COR-L47 (cell line): ENCODE measurements around the gene HAND1.

Experiments
- DNase-seq: peaks from one replicate; lab custom pipeline; 2025; lab: John Stamatoyannopoulos, UW

Gene HAND1

GRCh38 chr5:154456540-154456939 lies 21.5 kb downstream of the HAND1 start:
- no peak for DNase-seq

GRCh38 chr5:154455585-154455984 lies 22.4 kb downstream of the HAND1 start:
- no peak for DNase-seq

GRCh38 chr5:154451957-154452356 lies 26.1 kb downstream of the HAND1 start:
- no peak for DNase-seq

DNA sequence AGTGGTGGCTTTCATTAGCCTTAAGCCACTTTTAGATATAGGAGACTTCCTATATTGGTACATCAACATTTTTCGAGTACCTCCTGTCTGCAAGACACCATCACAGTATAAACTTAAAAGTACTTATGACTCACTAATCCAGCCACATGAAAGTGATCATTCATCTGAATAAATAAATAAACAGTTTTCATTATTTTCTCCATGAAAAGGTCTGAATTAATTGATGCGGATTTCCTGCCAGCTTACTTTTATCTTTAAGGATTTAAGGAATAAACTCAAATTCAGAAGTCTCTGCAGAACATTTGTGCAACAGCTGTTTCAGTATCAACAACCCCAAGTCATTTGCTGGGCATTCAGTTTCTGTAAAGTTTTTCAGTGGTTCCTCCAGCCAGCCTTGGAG lies 28.2 kb downstream of the HAND1 start:
- DNase-seq = no peak

GRCh38 chr5:154447089-154447725 lies 30.8 kb downstream of the HAND1 start:
- DNase-seq = no peak

GRCh38 chr5:154446195-154447088 lies 31.6 kb downstream of the HAND1 start:
- DNase-seq = no peak

GRCh38 chr5:154445422-154446194 lies 32.4 kb downstream of the HAND1 start, which contains the start of gene SAP30L:
TSS of gene SAP30L (plus strand) at chr5:154445997. CDS start at chr5:154446605, 608 bp downstream.
- peak; percentile 85 for DNase-seq

DNA sequence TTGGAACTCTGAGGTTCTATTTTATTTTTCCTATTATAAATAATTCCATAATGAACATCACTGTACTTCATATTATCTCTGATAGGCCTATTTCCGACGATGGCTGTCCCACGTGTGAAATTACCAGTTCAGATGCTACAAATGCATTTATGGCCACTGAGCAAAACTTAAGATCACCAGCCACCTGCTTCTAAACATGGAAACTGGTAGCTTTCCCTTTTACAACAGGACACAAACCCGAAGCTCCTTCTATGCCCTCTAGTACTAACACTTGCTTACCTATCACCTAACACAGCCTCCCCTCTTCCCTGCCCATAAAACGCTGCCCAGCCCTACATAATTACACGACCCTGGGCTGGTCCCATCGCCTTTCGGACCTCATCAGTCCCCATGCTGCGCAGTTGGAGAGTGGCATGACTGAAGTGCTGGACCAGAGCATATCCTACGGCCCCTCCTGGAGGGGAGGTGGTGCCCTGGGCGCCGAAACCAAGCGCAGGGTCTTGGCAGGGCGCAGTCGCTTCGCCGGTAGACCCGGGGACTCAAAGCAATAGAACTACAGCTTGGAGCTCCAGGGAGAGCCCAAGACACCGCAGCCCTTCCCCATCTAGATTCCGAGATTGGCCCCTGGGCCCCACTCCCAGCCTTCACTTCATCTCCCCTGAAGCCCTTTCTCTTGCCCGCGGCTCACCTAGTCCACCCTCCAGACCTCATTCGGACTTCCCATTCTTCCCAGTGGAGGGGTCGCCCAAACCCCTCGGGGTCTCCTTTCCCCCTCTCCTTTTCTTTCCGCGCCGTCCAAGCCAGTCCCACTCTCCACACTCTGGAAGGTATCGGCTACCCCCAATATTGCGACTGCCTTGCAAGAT lies 33.2 kb downstream of the HAND1 start:
- no peak for DNase-seq

DNA sequence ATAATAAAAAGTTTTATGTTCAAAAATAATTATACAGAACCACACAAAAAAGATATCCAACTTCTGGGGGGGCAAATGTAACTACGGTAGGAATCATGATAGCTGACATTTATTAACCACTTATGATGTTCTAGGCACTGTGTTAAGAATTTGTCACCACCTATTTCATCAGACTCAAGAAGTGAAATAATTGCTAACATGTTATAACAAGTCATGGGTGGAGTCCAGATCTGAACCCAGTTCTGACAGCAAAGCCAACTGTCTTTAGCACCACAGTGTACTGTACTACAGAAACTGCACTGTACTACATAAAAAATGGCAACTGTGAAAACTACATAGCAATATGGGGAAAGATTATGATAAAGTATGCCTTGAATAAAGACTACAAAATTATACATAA lies 35.2 kb downstream of the HAND1 start:
- no peak for DNase-seq

DNA sequence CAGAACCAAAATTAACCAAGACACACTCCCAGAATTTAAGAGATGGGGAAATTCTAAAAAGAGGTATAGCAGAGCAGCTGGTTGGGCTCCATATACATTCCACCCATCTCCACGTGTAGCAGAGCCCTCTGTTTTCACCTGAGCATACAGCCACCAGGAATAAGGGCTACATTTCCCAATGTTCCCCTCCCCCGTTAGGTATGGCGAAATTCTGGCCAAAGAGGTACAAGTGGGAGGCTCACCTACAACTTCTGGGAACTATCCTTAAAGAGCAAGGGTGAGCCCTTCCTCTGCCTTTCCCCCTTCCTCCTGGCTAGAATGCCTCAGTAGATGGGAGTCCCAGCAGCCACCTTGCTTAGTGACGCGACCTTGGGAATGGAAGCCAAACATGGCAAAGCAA lies 37.5 kb downstream of the HAND1 start:
- no peak for DNase-seq

DNA sequence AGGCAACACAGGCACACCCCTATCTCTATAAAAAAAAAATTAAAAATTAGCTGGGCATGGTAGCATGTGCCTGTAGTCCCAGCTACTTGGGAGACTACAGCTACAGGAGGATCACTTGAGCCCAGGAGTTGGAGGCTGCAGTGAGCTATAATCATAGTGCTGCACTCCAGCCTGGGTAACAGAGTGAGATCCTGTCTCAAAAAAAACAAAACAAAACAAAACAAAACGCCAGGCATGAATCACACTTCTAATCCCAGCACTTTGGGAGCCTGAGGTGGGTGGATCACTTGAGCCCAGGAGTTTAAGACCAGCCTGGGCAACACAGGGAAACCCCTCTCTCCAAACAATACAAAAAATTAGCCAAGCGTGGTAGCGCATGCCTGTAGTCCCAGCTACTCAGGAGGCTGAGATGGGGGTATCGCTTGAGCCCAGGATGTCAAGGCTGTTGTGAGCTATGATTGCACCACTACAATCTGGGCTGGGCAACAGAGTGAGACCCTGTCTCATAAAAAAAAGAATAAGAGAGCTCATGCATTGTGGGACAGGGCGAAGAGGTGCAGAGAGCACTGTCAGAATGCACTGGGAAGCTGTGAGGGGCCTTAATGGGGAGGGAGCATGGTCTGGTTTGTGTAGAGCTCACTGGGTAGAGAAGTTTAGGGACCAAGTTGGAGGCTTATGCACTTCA lies 40.6 kb downstream of the HAND1 start:
- DNase-seq = no peak

DNA sequence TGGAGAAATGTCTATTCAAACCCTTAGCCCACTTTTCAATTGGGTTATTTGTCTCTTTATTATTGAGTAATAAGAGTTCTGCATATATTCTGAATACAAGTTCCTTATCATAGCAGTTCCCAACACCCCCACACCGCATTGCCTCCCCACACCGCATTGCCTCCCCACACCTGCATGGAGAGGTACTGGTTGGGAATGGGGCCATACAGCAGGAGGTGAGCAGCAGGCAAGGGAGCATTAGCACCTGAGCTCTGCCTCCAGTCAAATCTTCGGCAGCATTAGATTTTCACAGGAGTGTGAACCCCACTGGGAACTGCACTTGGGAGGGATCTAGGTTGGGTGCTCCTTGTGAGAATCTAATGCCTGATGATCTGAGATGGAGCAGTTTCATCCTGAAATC lies 42.8 kb downstream of the HAND1 start:
- no peak for DNase-seq

DNA sequence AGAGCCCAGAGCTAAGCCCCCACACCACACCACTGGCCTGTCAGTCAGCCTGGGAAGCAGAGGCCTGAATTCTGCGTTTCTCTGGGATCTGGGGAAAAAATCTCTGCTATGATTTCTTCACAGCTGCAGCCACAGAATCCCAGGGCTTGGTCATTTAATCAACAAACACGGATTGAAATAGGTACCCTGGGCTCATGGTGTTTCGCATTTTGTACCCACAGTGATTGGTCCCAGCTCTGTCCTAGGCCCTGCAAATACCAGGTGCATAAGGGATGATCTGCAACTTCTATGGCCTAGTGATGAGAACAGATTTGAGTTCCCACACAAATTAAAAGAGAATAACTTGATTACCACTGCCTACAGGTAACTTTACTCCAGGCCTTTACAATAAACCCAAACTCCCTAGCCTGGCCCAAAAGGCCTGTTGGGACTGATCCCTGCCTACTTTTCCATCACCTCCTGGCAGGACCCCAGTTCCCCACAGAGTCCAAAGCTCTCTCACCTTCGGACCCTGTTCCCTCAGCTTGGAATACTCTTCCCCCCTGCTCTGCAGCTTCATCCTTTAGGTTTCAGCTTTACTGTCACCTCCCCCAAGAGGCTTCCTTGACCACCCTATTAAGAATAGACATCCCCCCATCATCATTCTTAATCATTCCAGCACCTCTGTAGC lies 46.9 kb downstream of the HAND1 start:
- no peak for DNase-seq

GRCh38 chr5:154430466-154430865 lies 47.6 kb downstream of the HAND1 start:
- DNase-seq = peak; percentile 34

- no peak for DNase-seq
Measured at GRCh38 chr5:154429341-154429740, 48.7 kb downstream of the HAND1 start.

DNA sequence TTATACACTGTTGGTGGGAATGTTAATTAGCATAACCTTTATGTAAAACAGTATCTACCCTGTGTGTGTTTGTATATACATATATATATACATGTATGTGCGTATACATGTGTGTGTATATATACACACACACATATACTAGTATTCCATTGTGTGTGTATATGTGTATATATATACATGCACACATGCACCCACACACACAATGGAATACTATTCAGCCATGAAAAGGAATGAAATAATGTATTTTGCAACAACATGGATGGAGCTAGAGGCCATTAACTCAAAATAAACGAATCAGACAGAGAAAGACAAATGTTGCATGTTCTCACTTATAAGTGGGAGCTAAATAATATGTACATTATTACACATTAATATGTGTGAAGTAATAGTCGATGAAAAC lies 49.8 kb downstream of the HAND1 start:
- no peak for DNase-seq
